Measurements from ENCODE around the gene AHSA1. TPM values are rescaled to one million over a fixed set of nuclear protein-coding genes. Genes with fewer than 3 reads are reported as not detected.
A peak's percentile ranks its signal among the peaks of the same experiment; 100 is the strongest.
"Not testable (repeated sequence)": the region's sequence is repeated elsewhere in the genome, so short reads cannot be mapped to it uniquely, and the experiment has no call there.

AHSA1 gene
- total RNA-seq: 90.1 TPM

DNA sequence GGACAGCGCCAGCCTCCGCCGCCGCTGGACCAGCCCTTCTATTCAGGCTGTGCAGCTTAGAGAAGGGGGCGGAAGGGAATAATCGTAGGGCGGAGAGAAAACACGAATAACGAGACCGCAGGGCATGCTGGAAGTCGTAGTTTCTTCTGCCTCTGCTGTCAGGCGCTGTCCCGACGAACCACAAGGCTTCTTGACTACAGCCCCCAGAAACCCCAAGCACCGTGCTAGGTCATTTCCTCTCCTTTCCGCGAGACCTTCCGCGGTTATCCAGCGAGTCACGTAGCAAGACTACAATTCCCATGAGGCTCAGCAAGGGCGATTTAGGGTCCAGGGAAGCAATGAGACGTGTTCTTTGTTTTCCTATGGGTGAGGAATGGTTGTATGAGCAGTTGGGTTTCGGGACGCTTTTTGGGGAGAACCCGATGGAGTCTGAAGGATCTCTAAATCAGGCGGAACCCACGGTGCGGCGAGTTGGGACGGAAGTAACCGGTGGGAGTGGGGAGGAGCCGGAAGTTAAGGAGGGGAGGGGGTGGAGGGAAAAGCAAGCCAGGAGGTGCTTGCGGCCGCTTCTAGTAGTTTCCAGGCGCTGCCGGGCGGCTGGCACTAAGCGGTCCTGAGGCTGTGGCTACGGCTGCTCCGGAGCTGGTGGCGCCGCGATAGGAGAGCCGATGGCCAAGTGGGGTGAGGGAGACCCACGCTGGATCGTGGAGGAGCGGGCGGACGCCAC, at the start of gene AHSA1, which contains the start of gene VIPAS39:
Gene AHSA1 (plus strand): TSS at position 572 of the 727 bp plus-strand sequence. CDS start 97 bp downstream, at position 669.
Gene VIPAS39 (minus strand): TSS at position 80 of the 727 bp plus-strand sequence. CDS start 3,499 bp downstream, outside the sequence.
- intact Hi-C loops (cut with DNase I): no loop called here
- peak; percentile 94 for DNase-seq (ENCODE audit: low spot score)

DNA sequence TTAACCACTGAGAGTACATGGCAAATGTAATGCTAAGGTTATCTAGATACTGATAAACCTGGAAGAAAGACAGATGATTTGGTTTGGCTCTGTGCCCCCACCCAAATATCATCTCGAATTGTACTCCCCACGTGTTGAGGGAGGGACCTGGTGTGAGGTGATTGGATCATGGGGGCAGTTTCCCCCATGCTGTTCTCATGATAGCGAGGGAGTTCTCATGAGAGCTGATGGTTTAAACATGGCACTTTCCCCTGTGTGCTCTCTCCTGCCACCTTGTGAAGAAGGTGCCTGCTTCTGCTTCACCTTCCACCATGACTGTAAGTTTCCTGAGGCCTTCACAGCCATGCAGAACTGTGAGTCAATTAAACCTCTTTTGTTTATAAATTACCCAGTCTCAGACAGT, 48.8 kb upstream of the AHSA1 start:
- DNase-seq (ENCODE audit: low spot score) (no peak), ATAC-seq (no peak)
- intact Hi-C loops (cut with DNase I): no loop called here

More for the DNA sequence above, at the start of gene AHSA1, which contains the start of gene VIPAS39:
- peak; percentile 99 for ATAC-seq

DNA sequence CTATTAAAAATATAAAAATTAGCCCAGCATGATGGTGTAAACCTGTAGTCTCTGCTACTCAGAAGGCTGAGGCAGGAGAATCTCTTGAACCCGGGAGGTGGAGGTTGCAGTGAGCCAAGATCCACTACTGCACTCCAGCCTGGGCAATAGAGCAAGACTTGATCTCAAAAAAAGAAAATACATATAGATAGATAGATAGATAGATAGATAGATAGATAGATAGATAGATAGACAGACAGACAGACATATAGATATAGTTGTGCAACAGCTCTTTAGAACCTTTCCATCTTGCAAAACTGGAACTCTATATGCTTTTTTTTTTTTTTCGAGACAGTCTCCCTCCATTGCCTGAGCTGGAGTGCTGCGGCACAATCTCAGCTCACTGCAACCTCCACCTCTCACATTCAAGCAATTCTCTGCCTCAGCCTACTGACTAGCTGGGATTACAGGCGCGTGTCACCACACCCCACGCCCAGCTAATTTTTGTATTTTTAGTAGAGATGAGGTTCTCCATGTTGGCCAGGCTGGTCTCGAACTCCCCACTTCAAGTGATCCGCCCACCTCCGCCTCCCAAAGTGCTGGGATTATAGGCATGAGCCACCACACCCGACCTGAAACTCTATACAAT, 42.4 kb upstream of the AHSA1 start:
- ATAC-seq; intact Hi-C loops (cut with DNase I); DNase-seq (ENCODE audit: low spot score): not testable (repeated sequence)

DNA sequence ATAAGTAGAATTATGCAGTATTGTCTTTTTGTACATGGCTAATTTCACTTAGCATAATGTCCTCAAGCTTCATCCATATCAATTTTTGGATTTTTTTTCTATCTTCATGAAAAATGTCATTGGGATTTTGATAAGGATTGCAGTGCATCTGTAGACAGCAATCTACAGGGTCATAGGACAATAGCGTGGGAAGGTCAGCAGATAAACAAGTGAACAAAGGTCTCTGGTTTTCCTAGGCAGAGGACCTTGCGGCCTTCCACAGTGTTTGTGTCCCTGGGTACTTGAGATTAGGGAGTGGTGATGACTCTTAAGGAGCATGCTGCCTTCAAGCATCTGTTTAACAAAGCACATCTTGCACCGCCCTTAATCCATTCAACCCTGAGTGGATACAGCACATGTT, 41.8 kb upstream of the AHSA1 start:
- ATAC-seq; intact Hi-C loops (cut with DNase I); DNase-seq (ENCODE audit: low spot score): not testable (repeated sequence)

DNA sequence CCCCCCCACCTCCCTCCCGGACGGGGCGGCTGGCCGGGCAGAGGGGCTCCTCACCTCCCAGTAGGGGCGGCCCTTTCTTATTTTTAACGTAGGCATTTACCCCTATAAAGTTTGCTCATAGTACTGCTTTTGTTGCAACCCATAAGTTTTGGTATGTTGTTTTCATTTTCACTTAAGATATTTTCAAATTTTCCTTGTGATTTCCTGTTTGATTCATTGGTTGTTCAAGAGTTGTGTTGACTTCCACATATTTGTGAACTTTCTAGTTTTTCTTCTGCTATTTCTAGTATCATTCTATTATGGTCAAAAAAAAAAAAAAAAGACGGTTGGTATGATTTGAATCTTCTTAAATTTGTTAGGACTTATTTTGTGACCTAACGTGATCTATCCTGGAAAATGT, 41.1 kb upstream of the AHSA1 start:
- ATAC-seq: no peak
- intact Hi-C loops (cut with DNase I): no loop called here

DNA sequence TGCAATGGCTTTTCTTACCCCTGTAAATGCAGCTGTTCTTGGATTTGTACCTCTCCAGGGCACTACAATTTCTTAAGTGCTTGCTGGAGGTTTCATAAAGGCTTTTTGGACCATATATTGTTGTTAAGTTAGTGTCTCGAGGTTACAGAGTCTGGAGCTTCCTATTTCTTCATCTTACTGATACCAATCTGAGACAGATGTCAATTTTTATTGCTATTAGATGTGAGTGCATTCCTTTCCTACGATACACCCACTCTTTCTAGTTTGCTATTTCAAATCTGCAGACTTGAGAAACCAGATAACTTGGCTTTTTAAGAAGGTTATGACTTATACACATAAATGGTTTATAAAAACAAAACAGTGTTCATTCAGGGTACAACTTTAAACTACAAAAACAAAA, 36.7 kb upstream of the AHSA1 start:
- intact Hi-C loops (cut with DNase I): no loop called here
- ATAC-seq: no peak
- no peak for DNase-seq (ENCODE audit: low spot score)

More for the DNA sequence above, 41.1 kb upstream of the AHSA1 start:
- DNase-seq (ENCODE audit: low spot score): no peak

DNA sequence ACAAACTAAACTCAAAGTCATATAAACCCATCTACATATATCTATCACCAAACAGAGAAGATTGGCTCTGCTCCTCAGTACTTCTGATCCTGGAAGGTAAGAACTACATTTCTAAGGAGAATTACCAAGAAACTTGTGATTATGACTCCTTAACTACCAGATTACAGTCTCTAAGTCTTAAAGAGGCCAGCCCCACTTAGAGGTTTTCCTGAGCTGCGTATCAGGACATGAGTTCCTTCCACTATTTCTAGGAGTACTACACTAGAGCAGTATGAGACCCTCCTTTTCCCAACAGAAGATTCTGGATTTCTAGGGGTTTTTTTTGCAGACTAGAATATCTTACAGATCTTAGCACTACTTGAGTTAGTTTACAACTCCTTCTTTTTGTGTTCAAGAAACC, 34.5 kb upstream of the AHSA1 start, which contains the start of gene NOXRED1:
Gene NOXRED1 (minus strand): TSS at position 101 of the 400 bp plus-strand sequence. CDS start 634 bp downstream, outside the sequence.
- intact Hi-C loops (cut with DNase I): no loop called here
- DNase-seq (ENCODE audit: low spot score) (no peak), ATAC-seq (no peak)

DNA sequence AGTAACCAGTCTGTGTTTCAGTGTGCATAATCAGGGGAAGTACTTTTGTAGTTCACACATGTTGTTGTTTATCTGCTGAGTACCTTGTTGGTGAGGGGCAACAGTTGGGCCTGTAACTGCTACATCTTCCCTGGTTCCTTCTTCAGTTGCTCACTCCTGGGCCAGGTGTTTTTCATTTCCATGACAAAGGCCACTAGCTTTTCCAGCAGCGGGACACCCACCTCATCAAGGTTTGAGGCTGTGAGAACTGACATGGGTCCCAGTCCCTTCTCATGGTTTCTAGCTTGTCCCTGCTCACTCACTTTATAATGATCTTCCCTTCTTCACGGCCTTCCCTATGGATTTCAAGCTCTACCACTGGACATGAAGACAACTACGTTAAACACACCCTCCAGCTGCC, 33.0 kb upstream of the AHSA1 start:
- DNase-seq (ENCODE audit: low spot score): no peak
- intact Hi-C loops (cut with DNase I): no loop called here
- no peak for ATAC-seq

DNA sequence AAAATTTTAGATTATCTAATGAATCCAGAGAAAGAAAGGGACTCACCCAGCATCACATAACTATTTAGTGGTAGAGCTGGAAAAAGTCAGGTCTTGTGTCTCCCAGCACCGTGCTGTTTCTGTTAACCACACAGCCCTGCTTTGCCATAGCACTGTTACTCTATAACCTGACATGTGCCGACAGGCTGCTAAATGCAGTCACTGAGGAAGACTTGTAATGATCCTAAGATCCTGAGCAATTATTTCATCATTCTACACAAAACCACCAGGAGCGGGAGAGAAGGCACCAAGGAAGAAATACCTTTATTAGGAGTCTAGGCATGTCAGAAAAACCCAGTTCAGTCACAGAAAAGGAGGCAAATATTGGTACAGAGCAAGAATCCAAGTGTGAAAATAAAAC, 31.5 kb upstream of the AHSA1 start:
- ATAC-seq: no peak
- intact Hi-C loops (cut with DNase I): no loop called here
- no peak for DNase-seq (ENCODE audit: low spot score)

DNA sequence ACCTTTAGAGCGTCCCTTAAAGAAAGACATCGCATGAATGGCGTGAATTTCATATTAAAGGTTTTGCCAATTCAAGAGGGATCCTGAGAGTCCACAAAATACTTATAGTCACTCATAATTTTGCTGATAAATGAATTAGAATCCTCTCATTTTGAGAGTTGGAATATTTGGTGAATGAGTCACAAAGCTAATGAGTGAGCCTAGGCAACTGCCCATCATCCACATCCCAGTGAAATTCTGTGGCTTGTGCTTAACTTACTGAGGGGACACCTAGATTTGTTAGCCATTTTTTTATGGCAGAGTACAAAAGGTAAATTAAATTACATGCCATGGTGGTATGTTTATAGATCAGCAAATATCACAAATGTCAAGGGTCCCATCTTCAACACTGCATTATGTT, 21.9 kb upstream of the AHSA1 start:
- no peak for ATAC-seq

DNA sequence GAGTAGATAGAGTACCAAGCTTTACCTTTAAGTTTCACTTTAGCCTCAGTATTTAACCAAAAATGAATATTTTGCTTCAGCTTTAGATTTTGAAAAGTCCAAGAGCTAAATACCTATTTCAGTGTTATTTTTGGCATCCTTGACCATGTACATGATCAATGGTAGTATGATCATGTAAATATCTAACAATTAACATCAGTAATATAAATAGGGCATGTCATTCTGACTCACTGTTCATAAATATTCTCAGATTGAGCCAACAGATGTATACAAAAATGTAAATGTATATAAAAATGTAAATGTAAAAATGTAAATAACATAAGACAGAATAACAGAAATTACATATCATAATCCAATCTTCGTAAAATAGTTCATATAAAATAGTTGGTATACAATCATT, 19.3 kb upstream of the AHSA1 start:
- intact Hi-C loops (cut with DNase I): no loop called here
- ATAC-seq: no peak
- DNase-seq (ENCODE audit: low spot score): no peak

More for the DNA sequence above, 21.9 kb upstream of the AHSA1 start:
- intact Hi-C loops (cut with DNase I): no loop called here
- no peak for DNase-seq (ENCODE audit: low spot score)

DNA sequence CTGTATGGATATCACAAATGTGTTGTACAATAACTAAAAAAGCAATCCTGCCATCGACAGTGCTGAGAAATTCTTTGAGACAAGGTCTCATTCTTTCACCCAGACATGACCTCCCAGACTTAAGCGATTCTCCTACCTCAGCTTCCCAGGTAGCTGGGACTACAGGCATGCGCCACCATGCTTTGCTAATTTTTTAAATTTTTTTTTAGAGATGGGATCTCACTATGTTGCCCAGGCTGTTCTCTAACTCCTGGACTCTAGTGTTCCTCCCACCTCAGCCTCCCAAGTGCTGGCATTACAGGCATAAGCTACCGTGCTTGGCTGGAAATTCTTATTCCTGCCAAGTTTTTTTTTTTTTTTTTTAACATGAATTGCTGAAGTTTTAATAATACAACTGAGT, 18.0 kb upstream of the AHSA1 start:
- DNase-seq (ENCODE audit: low spot score) (no peak), ATAC-seq (no peak)
- intact Hi-C loops (cut with DNase I): no loop called here

DNA sequence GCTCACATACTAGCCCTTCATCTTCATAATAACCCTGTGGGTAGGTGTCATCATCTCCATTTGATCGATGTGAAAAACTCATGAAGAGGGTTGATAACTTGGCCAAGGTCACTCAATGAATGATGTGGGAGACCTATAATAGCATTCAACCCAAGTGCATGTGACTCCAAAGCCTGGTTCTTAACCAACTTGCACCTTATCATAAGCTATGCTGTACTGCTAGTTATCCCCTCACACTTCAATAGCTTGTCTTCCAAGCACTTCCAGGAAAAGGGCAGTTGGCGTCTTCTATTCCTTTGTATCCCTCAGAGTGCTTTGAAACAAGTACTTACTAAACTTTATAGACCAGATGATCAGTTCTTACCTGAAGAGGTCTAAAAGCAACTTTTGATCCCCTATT, 15.7 kb upstream of the AHSA1 start:
- intact Hi-C loops (cut with DNase I): no loop called here
- DNase-seq (ENCODE audit: low spot score) (no peak), ATAC-seq (no peak)

DNA sequence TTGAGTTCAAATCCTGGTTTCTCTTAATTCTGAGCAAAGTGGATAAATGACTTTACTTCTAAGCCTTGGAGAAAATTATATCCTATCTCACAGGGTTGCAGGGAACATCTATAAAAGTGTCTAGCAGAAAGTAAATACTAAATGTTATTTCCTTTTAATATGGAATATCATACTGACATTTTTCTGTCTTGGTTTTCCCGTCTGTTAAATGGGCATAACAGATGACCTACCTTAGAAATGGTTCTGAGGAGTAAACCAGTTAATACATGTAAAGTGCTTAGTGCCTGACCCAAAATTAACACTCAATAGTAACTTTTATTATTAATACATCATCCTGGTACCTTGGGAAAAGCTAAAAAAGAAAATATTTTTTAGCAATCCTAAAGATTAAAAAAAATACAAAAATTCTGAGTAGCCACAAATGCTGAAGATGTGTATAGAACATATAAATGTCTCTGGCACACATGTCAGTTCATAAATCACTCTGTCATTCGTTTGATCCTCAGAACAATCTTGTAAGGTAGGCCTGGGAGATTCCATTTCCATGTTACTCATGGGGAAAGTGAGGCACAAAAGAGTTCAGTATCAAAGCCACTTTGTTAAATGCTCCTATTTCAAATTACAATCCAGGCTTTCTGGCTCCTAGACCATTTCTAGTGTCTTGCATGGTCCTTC, 1.8 kb upstream of the AHSA1 start:
- DNase-seq (ENCODE audit: low spot score): no peak
- ATAC-seq: no peak
- intact Hi-C loops (cut with DNase I): no loop called here

DNA sequence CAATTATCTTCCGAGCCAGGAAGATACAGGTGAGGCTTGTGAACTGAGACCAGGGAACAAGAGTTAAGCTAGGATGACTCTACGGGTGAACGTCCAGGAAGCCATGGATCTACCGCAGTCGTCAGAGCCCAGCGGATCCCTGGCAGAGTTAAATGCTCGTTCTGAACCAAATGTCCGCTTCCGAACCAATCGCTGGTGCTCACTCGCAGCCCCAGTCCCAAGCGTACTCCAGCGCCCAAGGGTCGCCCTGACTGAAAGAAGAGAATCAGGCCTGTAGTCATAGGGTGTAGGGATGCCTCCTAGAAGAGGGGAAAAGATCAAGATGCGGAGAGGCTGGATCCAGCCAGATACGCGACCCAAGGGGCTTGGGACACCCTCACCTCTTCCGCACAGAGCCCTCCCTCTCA, 775 bp upstream of the AHSA1 start:
- intact Hi-C loops (cut with DNase I): no loop called here
- no peak for DNase-seq (ENCODE audit: low spot score)
- ATAC-seq: no peak

DNA sequence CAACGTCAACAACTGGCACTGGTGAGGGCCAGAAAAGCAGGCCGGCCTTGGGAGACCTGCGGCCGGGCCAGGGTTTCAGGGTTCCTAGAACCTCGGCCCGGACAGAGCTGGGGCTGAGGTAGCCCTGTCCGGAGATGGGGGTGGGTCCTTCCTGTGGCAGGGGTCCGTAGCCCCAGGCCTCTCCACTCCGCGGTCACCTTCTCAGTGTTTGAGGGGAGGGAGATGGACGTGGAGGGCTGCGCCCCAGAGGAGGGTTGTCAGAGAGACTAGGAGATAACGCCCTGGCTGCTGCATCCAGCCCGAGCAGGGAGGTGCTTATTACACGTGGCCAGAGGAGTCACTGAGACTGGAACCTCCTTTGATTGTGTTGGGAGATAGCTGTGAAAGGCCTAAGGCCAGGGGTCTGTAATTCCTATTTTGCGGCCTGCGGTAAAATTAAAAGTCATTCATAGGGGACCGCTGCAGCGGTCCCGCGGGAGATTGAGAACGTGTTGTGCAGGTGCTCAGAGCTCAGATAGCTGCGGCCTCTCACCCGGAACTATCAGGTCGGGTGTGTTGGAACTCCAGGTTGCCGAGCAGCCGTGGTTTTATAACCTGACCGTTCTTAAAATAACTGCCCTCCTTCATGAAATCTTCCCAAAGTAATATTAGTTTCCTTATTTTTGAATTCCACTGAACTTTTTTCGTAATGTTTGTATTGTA, 507 bp downstream of the AHSA1 start:
- peak; percentile 3 for ATAC-seq
- intact Hi-C loops (cut with DNase I): no loop called here
- no peak for DNase-seq (ENCODE audit: low spot score)

DNA sequence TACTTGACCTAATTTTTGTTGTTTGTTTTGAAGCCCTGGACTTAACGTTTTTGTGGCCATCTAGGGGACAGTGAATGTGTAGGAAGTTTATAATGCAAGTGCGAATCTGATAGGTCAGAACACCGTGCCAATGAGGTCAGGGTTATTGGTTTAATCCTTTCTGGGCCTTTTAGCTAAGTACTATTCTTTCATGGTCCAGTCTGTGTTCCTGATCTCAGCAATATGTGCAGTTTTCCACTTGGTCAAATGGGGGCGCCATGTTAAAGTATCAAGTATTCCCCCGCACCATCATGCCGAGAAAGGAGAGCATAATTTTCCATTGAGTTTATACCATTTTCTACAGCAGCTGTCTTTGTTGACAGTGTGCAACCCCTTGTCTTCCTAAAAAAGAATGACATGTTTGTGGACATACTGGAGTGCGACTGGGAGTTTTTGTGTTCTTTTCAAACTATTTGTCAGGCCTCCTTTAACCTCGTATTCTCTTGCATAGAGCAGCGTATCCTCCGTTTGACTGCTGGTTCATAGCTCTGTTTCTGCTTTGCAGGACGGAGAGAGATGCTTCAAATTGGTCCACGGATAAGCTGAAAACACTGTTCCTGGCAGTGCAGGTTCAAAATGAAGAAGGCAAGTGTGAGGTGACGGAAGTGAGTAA, 1.3 kb downstream of the AHSA1 start:
- DNase-seq (ENCODE audit: low spot score): peak; percentile 76
- no peak for ATAC-seq
- intact Hi-C loops (cut with DNase I): no loop called here

DNA sequence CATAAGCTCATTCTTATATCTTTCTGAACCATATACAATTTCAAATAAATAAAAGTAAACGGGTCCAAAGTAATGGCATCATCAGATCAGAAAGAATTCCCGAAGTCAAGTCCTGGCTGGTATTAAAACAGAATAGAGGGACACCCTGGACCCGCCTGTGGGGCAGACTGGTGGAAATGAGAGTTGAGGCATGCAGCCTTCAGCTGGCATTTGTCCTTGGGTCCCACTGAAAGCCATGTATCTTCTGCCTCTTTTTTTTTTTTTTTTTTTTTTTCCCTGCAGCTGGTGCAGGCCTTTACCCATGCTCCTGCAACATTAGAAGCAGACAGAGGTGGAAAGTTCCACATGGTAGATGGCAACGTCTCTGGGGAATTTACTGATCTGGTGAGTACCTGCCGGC, 9.9 kb downstream of the AHSA1 start:
- DNase-seq (ENCODE audit: low spot score) (no peak), ATAC-seq (no peak)
- intact Hi-C loops (cut with DNase I): no loop called here

DNA sequence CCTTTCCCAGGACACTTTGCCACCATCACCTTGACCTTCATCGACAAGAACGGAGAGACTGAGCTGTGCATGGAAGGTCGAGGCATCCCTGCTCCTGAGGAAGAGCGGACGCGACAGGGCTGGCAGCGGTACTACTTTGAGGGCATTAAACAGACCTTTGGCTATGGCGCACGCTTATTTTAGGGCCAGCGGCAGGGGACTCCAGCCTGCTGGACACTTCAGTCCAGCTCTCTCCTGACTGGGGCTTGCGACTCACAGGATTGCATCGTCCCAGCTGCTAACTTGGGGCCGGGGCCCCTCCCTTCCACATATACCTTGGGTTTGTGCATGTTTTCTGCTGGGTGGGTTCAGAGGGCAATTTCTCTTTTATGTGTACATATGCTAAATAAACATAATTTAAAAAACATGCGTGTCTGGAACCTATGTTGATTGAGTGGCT, 11.2 kb downstream of the AHSA1 start:
- DNase-seq (ENCODE audit: low spot score): no peak
- intact Hi-C loops (cut with DNase I): no loop called here

More for the DNA sequence above, 11.2 kb downstream of the AHSA1 start:
- ATAC-seq: no peak
